RWPE2 (cell line): ENCODE results near the gene G6PC1.

Experiments used
- ATAC-seq: fragments of 200-7000 bp; cut with Tn5 transposase; 3 replicates; pipeline ENCODE4 v1.9.1; 2021; ENCODE audit warnings: low read depth
- DNase-seq: peaks from one replicate; pipeline ENCODE4 v3.0.0-alpha.2; 2020; ENCODE audit warnings: low spot score
- H3K27ac ChIP-seq: fragments of 450-650 bp; 2 replicates; pipeline ENCODE4 v1.5.1; 2017; ENCODE audit warnings: mild to moderate bottlenecking; ENCODE audit not compliant: poor library complexity, severe bottlenecking
- H3K27me3 ChIP-seq: fragments of 250-450 bp; sonication (Bioruptor Pico); 2 replicates; pipeline ENCODE4 v1.5.1; 2021; ENCODE audit warnings: mild to moderate bottlenecking, moderate library complexity; ENCODE audit not compliant: insufficient read depth, poor library complexity, severe bottlenecking
- H3K36me3 ChIP-seq: fragments of 250-450 bp; sonication (Bioruptor Pico); 2 replicates; pipeline ENCODE4 v1.5.1; 2020; ENCODE audit warnings: low read depth, mild to moderate bottlenecking, moderate library complexity
- H3K4me1 ChIP-seq: fragments of 250-450 bp; sonication (Bioruptor Pico); 2 replicates; pipeline ENCODE4 v1.5.1; 2021; ENCODE audit warnings: mild to moderate bottlenecking, moderate library complexity; ENCODE audit not compliant: insufficient read depth, poor library complexity, severe bottlenecking
- H3K4me3 ChIP-seq: fragments of 250-450 bp; sonication (Bioruptor Pico); 2 replicates; pipeline ENCODE4 v1.5.1; 2021; ENCODE audit warnings: mild to moderate bottlenecking, moderate library complexity; ENCODE audit not compliant: severe bottlenecking
- H3K9me3 ChIP-seq: fragments of 250-450 bp; sonication (Bioruptor Pico); 2 replicates; pipeline ENCODE4 v1.5.1; 2021; ENCODE audit warnings: mild to moderate bottlenecking, moderate library complexity; ENCODE audit not compliant: severe bottlenecking
- CTCF ChIP-seq: fragments of 450-650 bp; IDR thresholded peaks from one replicate; pipeline ENCODE4 v1.5.1; 2017; ENCODE audit warnings: mild to moderate bottlenecking, moderate library complexity; ENCODE audit not compliant: poor library complexity, severe bottlenecking

G6PC1 gene

GRCh38 chr17:42937712-42938596, 37.4 kb downstream of the G6PC1 start:
- no peak overlapping the region for H3K27ac ChIP-seq
- no peak for DNase-seq
- no peaks in the 10 kb centered on the region for H3K4me1 ChIP-seq
- TF ChIP-seq CTCF = peak; percentile 82
- ATAC-seq = peak; percentile 70; the same call in 1 of the 3 replicates
- no peak overlapping the region for H3K4me3 ChIP-seq
- no peaks in the 10 kb centered on the region for H3K9me3 ChIP-seq
- H3K36me3 ChIP-seq = no peaks in the 10 kb centered on the region
- H3K27me3 ChIP-seq = no peaks in the 10 kb centered on the region

DNA sequence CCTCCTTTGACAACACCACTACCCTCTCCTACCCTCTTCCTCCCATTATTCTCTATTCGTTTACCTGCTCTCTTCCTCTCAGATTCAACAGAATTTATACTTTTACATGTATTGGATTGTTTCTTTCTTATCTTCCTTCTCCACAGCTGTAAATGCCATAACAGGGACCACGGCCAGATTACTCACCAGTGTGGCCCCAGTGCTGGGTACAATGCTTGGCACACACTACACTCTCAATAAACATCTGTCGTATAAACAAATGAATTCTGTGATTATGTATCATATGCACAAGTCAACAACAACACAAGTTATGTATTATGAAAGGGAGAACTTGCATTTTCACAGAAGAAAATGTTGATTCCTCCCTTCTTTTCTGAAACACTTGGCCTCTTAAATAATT, 43.6 kb downstream of the G6PC1 start:
- H3K27ac ChIP-seq = no peak overlapping the region
- H3K27me3 ChIP-seq = no peaks in the 10 kb centered on the region
- no peak overlapping the region for H3K4me3 ChIP-seq
- DNase-seq (no peak), ATAC-seq (no peak)
- H3K4me1 ChIP-seq = no peaks in the 10 kb centered on the region
- no peak for TF ChIP-seq CTCF
- H3K36me3 ChIP-seq = peaks cover 4% of the 10 kb centered on the region; the same call in 1 of the 2 replicates
- no peaks in the 10 kb centered on the region for H3K9me3 ChIP-seq

GRCh38 chr17:42946812-42947211, 46.2 kb downstream of the G6PC1 start:
- Histone ChIP-seq H3K4me1 (no peaks in the 10 kb centered on the region), H3K27me3 (no peaks in the 10 kb centered on the region), H3K27ac (no peak overlapping the region), H3K4me3 (no peak overlapping the region), H3K9me3 (no peaks in the 10 kb centered on the region), H3K36me3 (peaks cover 17% of the 10 kb centered on the region)
- no peak for DNase-seq
- ATAC-seq = no peak
- TF ChIP-seq CTCF = no peak

DNA sequence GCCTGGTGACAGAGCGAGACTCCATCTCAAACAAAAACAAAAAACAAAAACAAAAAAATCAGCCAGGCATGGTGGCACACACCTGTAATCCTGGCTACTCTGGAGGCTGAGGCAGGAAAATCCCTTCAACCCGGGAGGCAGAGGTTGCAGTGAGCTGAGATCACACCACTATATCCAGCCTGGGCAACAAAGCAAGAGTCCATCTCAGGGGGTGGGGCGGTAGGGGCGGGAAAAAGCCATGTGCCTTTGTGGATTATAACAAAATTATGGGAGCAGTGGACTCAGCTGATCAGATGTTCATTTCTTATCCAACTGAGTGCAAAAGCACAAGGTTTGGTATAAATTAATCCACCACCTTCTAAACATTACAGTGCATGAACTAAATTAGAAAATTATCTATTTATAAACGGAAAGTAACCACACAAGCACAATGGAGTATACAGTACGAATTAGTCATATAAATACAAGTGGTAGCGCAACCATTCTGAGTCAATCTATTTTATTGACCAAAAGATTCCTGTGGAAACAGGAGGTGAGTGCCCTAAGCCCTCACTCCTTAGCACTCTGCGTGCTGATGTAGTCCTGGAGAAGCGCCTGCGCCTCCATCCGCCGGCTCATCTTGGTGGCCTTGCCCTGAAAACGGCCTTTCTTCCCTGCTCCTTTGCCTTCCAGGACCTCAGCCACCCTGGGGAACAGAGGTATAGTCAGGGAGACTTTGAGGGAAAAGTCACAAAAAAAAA, 49.6 kb downstream of the G6PC1 start:
- H3K27ac ChIP-seq = no peak overlapping the region
- peaks cover 40% of the 10 kb centered on the region for H3K36me3 ChIP-seq
- H3K4me1 ChIP-seq = no peaks in the 10 kb centered on the region
- ATAC-seq (no peak), DNase-seq (no peak)
- no peak for TF ChIP-seq CTCF
- H3K27me3 ChIP-seq = no peaks in the 10 kb centered on the region
- no peak overlapping the region for H3K4me3 ChIP-seq
- no peaks in the 10 kb centered on the region for H3K9me3 ChIP-seq
